KOPT-K1 (cell line): Measurements from ENCODE around the gene KCTD18.

Experiments
- H3K27ac ChIP-seq: fragments of 200-600 bp; sonication (generic); 2 replicates; pipeline ENCODE4 v1.5.1; 2016; ENCODE audit warnings: antibody characterized with exemption, mild to moderate bottlenecking, low read depth, low read length; ENCODE audit not compliant: poor library complexity, severe bottlenecking
- H3K36me3 ChIP-seq: fragments of 200-600 bp; sonication (generic); 2 replicates; pipeline ENCODE4 v1.5.1; 2017; ENCODE audit warnings: antibody characterized with exemption, mild to moderate bottlenecking, low read length, moderate library complexity; ENCODE audit not compliant: insufficient read depth
- H3K9me3 ChIP-seq: fragments of 200-600 bp; sonication (generic); 2 replicates; pipeline ENCODE4 v1.5.1; 2017; ENCODE audit warnings: antibody characterized with exemption, low read length, mild to moderate bottlenecking; ENCODE audit not compliant: insufficient read depth, poor library complexity, severe bottlenecking

The KCTD18 gene

DNA sequence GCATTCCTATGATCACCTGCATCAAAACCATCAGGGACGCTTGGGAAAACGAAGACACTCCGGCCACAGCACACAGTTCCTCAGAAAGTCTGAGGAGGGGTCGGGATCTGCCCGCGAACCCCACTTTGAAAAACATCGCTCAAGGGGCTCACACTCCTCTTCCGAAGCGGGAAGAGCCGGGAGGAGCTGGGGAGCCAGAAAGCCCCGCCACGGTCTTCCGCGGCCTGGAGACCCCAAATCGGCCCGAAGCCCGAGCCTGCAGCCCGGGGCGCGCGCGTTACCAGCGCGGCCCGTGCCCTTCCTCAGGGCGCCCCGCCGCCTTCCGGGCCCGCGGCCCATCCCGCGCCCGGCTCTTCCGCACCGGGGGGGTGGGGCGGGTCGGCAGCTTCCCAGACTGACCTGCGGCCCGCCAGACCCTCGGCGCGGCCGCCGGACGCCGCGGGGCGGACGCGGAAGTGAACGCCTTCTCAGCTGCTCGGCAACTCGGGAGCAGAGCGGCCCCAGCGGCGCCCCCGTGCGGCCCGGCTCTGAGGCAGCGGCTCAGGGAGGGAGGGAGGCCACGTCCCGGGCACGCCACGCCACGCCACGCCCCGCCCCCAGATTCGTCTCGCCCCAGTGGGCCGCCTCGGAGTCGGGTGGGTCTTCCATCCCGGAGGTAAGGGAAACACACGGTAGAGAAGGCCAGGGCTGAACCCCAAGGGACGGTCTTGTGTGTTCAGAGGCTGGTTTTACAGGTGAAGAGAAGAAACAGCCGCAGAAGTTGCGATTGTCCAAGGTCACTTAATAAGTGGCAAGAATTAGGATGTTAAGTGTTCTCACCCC is at the start of gene KCTD18:
TSS of gene KCTD18 (minus strand) at position 457 of the 822 bp plus-strand sequence. CDS start 3,052 bp downstream, outside the sequence.
- Histone ChIP-seq H3K27ac (peak within 1 kb of the TSS; percentile 71), H3K36me3 (peaks cover 6% of the 10 kb centered on the region; the same call in 1 of the 2 replicates), H3K9me3 (no peaks in the 10 kb centered on the region)

DNA sequence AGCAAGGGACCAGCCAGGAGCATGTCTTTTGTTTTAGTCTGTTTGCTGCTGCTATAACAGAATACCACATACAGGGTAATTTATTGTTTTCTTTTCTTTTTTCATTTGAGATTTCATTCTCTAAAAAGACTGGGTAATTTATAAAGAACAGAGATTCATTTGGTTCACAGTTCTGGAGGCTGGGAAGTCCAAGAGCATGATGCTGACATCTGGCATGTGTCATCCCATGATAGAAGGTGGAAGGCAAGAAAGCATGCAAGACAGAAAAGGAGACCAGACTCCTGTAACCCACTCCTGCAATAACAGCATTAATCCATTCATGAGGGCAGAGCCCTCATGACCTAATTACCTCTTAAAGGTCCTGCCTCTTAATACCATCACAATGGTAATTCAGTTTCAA is 30.9 kb upstream of the KCTD18 start:
- Histone ChIP-seq H3K9me3 (peaks cover 32% of the 10 kb centered on the region), H3K27ac (no peak overlapping the region), H3K36me3 (peaks cover 99% of the 10 kb centered on the region)

DNA sequence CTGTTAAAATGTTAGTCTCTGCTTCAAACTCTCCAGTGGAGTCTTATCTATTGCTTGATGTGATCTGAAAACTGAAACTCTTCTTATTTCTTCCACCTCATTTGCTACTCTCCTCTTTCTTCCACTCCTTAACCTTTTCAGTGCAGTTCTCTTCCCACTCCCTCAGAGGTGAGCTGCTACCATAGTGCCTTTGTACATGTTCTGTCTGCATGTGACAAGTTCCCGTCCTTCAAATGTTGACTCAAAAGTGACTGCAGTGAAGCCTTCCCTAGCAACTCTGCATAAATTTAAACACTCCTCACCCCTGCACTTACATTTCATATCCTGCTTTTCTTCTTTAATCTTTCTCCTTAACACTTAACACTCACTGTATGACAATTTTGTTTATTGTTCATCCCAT is 28.3 kb upstream of the KCTD18 start:
- Histone ChIP-seq H3K27ac (no peak overlapping the region), H3K36me3 (peaks cover 99% of the 10 kb centered on the region), H3K9me3 (peaks cover 16% of the 10 kb centered on the region)

DNA sequence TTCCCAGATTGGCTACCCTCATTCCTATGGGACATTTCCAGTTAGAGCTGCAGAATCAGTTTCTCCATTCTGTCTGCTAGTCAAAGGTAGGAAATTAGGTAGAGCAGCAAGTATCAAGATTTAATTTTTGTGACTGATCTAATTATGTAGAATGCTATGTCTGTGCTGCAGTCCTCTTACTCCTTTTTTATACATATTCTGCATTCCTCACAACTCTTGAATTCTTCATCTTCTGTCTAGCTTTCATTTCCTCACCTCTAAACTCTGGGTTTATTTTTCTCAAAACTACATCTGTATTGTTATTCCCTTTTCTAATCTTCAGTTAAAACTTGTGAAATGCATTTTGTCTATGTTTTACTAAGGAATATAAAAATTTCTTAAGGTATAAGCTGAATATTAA is 24.7 kb upstream of the KCTD18 start:
- Histone ChIP-seq H3K27ac (no peak overlapping the region), H3K9me3 (no peaks in the 10 kb centered on the region), H3K36me3 (peaks cover 98% of the 10 kb centered on the region)

DNA sequence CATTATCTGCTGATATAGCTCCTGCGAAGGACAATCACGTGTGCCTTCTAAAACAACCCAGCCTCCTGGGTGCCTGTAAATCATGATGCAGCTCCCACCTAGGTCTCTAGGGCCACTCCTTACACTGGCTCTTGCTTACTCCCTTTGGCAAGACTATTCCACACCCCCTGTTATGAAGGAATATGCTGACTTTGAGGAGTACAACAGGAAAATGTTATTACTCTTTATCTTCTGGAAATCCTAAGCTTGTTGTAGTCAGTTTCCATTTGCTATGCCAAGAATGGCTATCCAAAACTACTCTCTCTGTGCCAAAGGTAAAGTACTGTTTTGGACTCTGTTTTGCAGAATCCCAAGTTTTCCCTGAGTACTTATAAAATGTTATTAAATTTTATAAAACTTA is 23.9 kb upstream of the KCTD18 start:
- Histone ChIP-seq H3K27ac (no peak overlapping the region), H3K36me3 (peaks cover 90% of the 10 kb centered on the region), H3K9me3 (no peaks in the 10 kb centered on the region)

DNA sequence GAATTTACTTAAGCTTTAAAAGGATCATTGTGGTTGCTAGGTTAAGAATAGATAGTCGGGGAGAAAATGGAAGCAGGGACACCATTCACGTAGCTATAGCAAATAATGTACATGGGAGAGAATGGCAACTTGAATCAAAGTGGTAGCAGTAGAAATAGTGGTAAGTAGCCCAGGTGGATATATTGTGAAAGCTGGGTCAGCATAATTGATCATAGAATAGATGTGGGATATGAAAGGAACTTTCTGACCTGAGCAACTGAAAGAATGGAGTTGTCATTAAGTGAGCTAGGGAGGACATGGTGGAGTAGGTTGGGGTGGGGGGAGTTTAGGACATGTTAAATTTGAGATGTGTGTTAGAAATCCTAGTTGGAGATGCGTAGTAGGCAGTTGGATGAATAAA is 18.4 kb upstream of the KCTD18 start:
- Histone ChIP-seq H3K9me3 (no peaks in the 10 kb centered on the region), H3K27ac (peak overlapping the region; percentile 96), H3K36me3 (peaks cover 35% of the 10 kb centered on the region)

DNA sequence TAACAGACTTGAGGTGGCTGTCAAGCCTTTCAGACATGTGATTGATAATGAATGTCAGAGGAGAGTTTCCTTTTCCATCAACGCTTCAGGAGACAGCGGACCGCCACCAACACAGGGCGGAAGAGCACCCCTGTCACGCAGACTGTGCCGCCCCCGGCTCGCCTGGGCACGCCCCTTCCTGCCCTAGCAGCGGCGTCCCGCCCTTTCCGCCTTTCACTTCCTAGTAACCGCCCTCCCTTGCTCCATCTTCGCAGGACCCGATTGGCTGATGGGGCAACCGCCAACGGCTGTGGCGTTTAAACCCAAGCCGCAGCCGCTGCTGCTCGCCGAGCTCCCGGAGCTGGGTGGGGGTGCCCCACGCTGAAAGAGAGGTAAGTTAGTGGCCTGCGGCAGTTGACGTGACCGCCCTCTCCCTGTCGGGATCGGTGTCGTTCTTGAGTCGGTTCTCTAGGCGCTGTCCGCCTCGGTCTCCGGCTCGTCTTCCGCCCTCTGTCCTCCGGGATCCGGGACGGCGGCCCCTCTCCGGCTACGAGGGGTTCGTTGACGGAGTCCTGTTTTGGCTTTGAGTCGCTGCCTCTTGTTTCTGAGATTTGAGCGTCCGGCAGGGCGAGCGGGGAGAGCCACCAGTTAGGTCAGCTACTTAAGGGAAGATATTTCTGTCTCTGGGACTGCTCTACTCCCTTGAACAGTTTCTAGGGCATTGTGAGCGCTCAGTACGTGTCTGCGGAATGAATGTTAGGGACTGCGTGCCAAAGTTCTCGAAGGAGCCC is 16.2 kb upstream of the KCTD18 start, which contains the start of gene SGO2:
TSS of gene SGO2 (plus strand) at position 326 of the 770 bp plus-strand sequence. CDS start 6,769 bp downstream, outside the sequence.
- H3K9me3 ChIP-seq: no peaks in the 10 kb centered on the region
- H3K27ac ChIP-seq: peak within 1 kb of the TSS; percentile 96
- peaks cover 13% of the 10 kb centered on the region; the same call in 1 of the 2 replicates for H3K36me3 ChIP-seq

DNA sequence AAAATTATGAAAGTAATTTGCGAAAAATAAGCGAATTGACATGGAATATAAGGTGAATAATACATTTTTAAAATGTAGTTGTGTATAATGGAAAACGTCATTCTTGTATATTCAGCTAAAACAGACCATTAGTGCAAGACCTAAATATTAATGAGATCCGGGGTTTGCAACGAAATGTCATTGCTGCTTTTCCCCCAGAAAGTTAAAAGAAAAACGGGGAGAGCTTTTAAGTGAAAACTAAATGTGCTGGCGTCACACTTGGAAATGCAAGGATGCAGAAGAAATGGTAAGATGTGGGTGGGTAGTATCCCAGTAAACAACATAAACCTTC is 15.6 kb upstream of the KCTD18 start:
- peak overlapping the region; percentile 96 for H3K27ac ChIP-seq
- H3K36me3 ChIP-seq: peaks cover 8% of the 10 kb centered on the region; the same call in 1 of the 2 replicates
- no peaks in the 10 kb centered on the region for H3K9me3 ChIP-seq

DNA sequence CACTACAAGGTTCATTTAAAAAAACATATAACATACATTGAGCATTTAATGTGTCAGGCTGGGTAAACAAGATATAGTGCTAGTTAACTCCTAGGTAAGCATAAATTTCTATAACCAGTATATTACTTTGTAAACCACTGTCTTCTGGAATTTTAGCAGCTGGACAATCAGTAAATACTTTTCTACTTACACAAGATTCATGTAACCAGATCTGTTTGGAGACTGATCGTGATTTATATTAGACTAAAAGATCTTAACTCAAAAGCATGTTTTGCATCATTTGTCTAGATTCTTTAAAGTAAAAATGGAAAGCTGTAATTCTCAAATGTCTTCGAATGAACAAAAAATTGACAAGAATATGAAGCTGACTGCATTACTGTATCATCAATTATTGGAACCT is 15.2 kb upstream of the KCTD18 start:
- peak overlapping the region; percentile 96 for H3K27ac ChIP-seq

DNA sequence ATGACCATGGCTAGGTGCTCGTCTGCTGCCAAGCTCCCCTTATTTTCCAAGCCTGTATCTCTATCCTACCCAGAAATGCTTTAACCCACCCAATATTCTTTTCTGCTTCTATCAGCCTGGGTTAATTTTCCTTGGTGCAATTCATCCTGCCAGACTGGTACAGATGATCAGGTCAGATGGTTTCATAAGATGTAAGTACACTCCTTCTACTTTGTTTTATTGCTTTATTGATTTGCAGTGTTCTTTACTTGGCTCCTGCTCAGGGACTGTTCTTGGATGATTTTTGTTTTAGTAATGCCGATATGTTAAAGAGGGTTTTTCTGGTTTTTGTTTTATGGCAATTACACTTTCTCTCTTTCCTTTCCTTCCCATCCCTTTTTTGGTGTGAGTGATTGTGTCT is 13.7 kb upstream of the KCTD18 start:
- Histone ChIP-seq H3K36me3 (no peaks in the 10 kb centered on the region), H3K27ac (no peak overlapping the region), H3K9me3 (no peaks in the 10 kb centered on the region)

More for the DNA sequence above, 15.2 kb upstream of the KCTD18 start:
- H3K36me3 ChIP-seq: 0 out of 2 replicates have a peak, but pooled peaks cover 4% of the 10 kb centered on the region
- H3K9me3 ChIP-seq: no peaks in the 10 kb centered on the region

DNA sequence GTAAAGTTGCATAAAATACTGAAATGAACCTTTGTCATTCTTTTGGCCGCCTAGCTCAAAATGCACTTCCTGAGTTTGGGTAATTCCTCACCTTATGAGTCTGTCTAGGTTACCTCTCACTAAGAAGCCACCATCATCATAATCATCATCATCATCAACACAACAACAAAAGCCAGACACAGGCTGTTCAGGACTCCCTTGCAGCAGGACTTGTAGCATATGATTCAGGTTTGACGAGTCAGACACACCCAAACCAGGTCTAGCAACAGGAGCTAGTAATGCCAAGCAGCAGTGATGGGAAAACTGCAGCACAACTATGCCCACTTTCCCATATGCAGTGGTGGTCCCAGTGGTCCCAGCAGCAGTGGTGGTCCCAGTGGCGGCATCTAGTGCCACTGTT is 13.3 kb upstream of the KCTD18 start:
- Histone ChIP-seq H3K27ac (no peak overlapping the region), H3K9me3 (no peaks in the 10 kb centered on the region)

DNA sequence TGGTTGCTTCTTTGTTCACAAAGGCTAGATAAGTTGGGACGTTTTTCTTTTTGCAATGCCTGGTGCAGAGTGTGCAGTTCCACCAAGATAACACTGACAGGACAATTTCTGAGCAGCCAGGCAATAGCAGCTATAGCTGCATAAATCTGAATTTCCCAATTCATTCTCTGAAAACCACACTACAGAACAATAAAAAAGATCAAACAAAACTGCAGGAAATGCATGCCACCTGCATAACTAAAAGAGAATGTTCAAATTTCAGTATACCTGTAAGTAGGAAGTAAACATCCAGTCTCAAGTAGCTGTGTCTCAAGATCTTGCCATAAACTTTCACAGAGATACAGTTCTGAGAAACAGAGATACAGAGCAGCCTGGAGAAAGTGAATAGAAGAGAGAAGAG is 5.3 kb upstream of the KCTD18 start:
- no peak overlapping the region for H3K27ac ChIP-seq
- H3K36me3 ChIP-seq: no peaks in the 10 kb centered on the region
- H3K9me3 ChIP-seq: peaks cover 16% of the 10 kb centered on the region

More for the DNA sequence above, 13.3 kb upstream of the KCTD18 start:
- no peaks in the 10 kb centered on the region for H3K36me3 ChIP-seq

DNA sequence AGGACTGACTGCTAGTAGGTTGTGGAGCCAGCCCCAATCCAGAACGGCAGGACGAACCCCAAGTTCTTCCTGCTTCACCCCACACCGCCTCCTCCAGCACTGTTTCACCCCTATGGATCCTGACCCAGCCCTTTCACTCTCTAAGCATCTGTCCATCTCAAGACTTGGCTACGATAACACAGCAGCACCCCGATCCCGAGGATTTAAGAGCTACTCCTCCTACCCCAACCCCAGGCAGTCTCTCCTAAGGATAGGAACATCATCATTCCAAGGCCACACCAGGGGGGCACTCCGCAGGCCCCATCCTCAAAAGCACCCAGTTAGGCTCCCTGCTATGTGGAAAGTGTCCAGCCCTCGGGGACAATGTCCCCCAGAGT is 645 bp downstream of the KCTD18 start:
- H3K36me3 ChIP-seq: peaks cover 9% of the 10 kb centered on the region
- H3K9me3 ChIP-seq: no peaks in the 10 kb centered on the region
- peak overlapping the region; percentile 71 for H3K27ac ChIP-seq

DNA sequence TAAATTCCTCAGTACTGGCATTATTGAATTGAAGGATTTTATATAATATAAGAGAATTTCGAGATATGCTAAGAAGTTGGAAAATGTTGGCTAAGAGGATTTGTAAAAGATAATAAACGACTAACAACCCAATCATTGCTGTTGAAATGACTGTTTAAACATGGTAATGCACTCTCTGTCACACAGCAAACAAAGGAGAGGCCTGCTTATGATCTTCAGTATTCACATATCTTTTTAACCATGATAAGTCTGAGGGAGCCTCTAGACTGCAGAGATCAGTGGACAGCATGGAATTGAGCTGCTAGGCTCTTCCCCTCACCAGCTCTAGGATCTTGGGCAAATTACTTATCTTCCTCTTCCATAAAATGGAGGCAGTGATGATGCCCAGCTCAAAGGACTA is 2.7 kb downstream of the KCTD18 start:
- Histone ChIP-seq H3K9me3 (no peaks in the 10 kb centered on the region), H3K27ac (no peak overlapping the region), H3K36me3 (peaks cover 29% of the 10 kb centered on the region)

DNA sequence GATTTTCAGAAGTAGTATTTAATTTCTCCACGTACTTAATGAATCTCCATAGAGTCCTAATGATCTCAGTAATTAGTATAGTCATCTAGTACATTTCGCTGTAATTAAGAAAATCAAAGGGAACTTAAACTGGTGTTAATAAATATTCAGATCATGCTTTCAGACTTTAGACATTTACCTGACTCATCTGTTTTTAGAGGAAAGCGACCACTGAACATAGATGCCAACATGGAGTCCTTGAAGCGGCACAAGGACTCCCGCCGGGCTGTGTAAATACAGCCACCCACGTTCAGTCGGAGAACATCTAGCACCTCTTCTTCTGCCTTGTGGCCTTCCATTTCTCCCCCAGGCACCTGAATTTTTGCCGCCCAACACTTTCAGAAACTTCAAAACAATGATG is 3.2 kb downstream of the KCTD18 start:
- H3K36me3 ChIP-seq: peaks cover 29% of the 10 kb centered on the region
- H3K27ac ChIP-seq: no peak overlapping the region

More for the DNA sequence above, 3.2 kb downstream of the KCTD18 start:
- H3K9me3 ChIP-seq: no peaks in the 10 kb centered on the region
